H1 (cell line): ENCODE data around the gene VSTM2L. TPM values are rescaled to one million over a fixed set of nuclear protein-coding genes. Genes with fewer than 3 reads are reported as not detected.

Source experiments
- CTCF ChIA-PET: fragments of 300-600 bp; sonication (Branson Sonifier 250); formaldehyde crosslinking; loops from one replicate; lab custom pipeline; 2021; ENCODE audit not compliant: partially characterized antibody; lab: Charles Lee
- POLR2A ChIA-PET: fragments of 300-600 bp; sonication (Branson Sonifier 250); formaldehyde crosslinking; loops from one replicate; lab custom pipeline; 2021; ENCODE audit warnings: inconsistent platforms; ENCODE audit not compliant: partially characterized antibody; lab: Charles Lee
- DNase-seq, 2 experiments: peaks; one replicate each; pipeline versions ENCODE4 v3.0.0 to v3.0.0-alpha.2; 2010 to 2022; ENCODE audit warnings: low spot score in 2 of 2, low read depth in 1 of 2, mixed read lengths in 1 of 2
- FAIRE-seq: peaks from 2 replicates; lab custom pipeline; 2011; peaks lifted over from hg19 to GRCh38; lab: Jason Lieb, UNC
- H2AFZ ChIP-seq: 2 replicates; pipeline ENCODE4 v1.8.1; 2012; ENCODE audit warnings: low read length, inconsistent platforms
- H2AK5ac ChIP-seq: 2 replicates; pipeline ENCODE4 v1.6.1; 2013; ENCODE audit warnings: low read depth, low read length
- H2BK120ac ChIP-seq: replicated peaks from 2 replicates; pipeline ENCODE3; 2013; ENCODE audit warnings: low read depth, low read length, inconsistent platforms
- H2BK12ac ChIP-seq: 2 replicates; pipeline ENCODE4 v1.6.1; 2013; ENCODE audit warnings: low read depth, low read length
- H2BK15ac ChIP-seq: 2 replicates; pipeline ENCODE4 v1.6.1; 2013; ENCODE audit warnings: low read length
- H2BK20ac ChIP-seq: 2 replicates; pipeline ENCODE4 v1.6.1; 2013; ENCODE audit warnings: low read length
- H2BK5ac ChIP-seq: 2 replicates; pipeline ENCODE4 v1.6.1; 2013; ENCODE audit warnings: low read depth, low read length
- H3K14ac ChIP-seq: 2 replicates; pipeline ENCODE4 v1.6.1; 2013; ENCODE audit warnings: inconsistent platforms; ENCODE audit not compliant: insufficient read length
- H3K18ac ChIP-seq: 2 replicates; pipeline ENCODE4 v1.6.1; 2013; ENCODE audit warnings: low read length; ENCODE audit errors: extremely low read depth
- H3K23ac ChIP-seq: 2 replicates; pipeline ENCODE4 v1.6.1; 2013; ENCODE audit warnings: inconsistent platforms; ENCODE audit not compliant: insufficient read length
- H3K23me2 ChIP-seq: 2 replicates; pipeline ENCODE4 v1.6.1; 2013; ENCODE audit warnings: low read depth, low read length
- H3K27ac ChIP-seq: 2 replicates; pipeline ENCODE4 v1.6.1; 2011; ENCODE audit warnings: low read depth, low read length, inconsistent platforms
- H3K27me3 ChIP-seq, 4 experiments: replicated peaks in 1 of 4; 1 replicate in 1 of 4; 2 replicates in 3 of 4; pipeline versions ENCODE4 v1.6.1 to v1.8.1; 2011 to 2013; ENCODE audit warnings: low read length in 3 of 4, mild to moderate bottlenecking in 3 of 4, inconsistent platforms in 2 of 4, mixed read lengths in 2 of 4, moderate library complexity in 1 of 4; ENCODE audit not compliant: control insufficient read depth in 3 of 4, insufficient read depth in 3 of 4; ENCODE audit errors: extremely low read depth in 1 of 4
- H3K36me3 ChIP-seq, 4 experiments: 2 replicates each; pipeline versions ENCODE4 v1.6.1 to v1.8.1; 2011 to 2013; ENCODE audit warnings: mild to moderate bottlenecking in 4 of 4, low read length in 3 of 4, moderate library complexity in 2 of 4, control low read depth in 1 of 4, inconsistent platforms in 1 of 4; ENCODE audit not compliant: insufficient read depth in 4 of 4, control insufficient read depth in 2 of 4
- H3K4ac ChIP-seq: replicated peaks from 2 replicates; pipeline ENCODE3; 2013; ENCODE audit warnings: low read length, low read depth, mixed read lengths, inconsistent platforms; ENCODE audit not compliant: insufficient read length
- H3K4me1 ChIP-seq, 4 experiments: replicated peaks in 1 of 4; 1 replicate in 1 of 4; 2 replicates in 3 of 4; pipeline versions ENCODE4 v1.6.1 to v1.8.1; 2011 to 2013; ENCODE audit warnings: low read length in 3 of 4, inconsistent platforms in 2 of 4, mixed read lengths in 1 of 4; ENCODE audit not compliant: insufficient read depth in 4 of 4, control insufficient read depth in 3 of 4
- H3K4me2 ChIP-seq, 2 experiments: 2 replicates each; pipeline versions ENCODE4 v1.6.1 to v1.8.1; 2011 to 2013; ENCODE audit warnings: low read depth in 2 of 2, low read length in 2 of 2, control low read depth in 1 of 2, inconsistent platforms in 1 of 2, mild to moderate bottlenecking in 1 of 2; ENCODE audit not compliant: insufficient read depth in 1 of 2
- H3K4me3 ChIP-seq, 4 experiments: fragments of 200-600, 300-600 bp in 1 of 4; sonication (generic), shearing (Covaris generic), sonication (Bioruptor Twin) in 1 of 4; 2 replicates each; pipeline versions ENCODE4 v1.5.1 to v1.8.1; 2011 to 2016; ENCODE audit warnings: low read length in 4 of 4, low read depth in 3 of 4, control low read depth in 2 of 4, inconsistent platforms in 2 of 4, mild to moderate bottlenecking in 2 of 4, mixed read lengths in 1 of 4, moderate library complexity in 1 of 4; ENCODE audit not compliant: insufficient read depth in 2 of 4; ENCODE audit errors: extremely low read depth in 1 of 4
- H3K56ac ChIP-seq: replicated peaks from 2 replicates; pipeline ENCODE3; 2013; ENCODE audit warnings: low read depth, mild to moderate bottlenecking, mixed read lengths, low read length, inconsistent platforms; ENCODE audit not compliant: insufficient read length
- H3K79me1 ChIP-seq: 2 replicates; pipeline ENCODE4 v1.6.1; 2013; ENCODE audit warnings: low read depth, low read length, control low read depth
- H3K79me2 ChIP-seq, 2 experiments: 2 replicates each; pipeline versions ENCODE4 v1.6.1 to v1.8.1; 2012 to 2013; ENCODE audit warnings: low read length in 2 of 2, mild to moderate bottlenecking in 2 of 2, inconsistent platforms in 1 of 2; ENCODE audit not compliant: insufficient read depth in 2 of 2, control insufficient read depth in 1 of 2
- H3K9ac ChIP-seq, 4 experiments: replicated peaks in 1 of 4; 1 replicate in 1 of 4; 2 replicates in 3 of 4; pipeline versions ENCODE4 v1.6.1 to v1.8.1; 2011 to 2013; ENCODE audit warnings: low read depth in 3 of 4, low read length in 3 of 4, control low read depth in 2 of 4, mild to moderate bottlenecking in 2 of 4, moderate library complexity in 2 of 4, inconsistent platforms in 1 of 4; ENCODE audit errors: extremely low read depth in 1 of 4
- H3K9me3 ChIP-seq, 2 experiments: 2 replicates each; pipeline versions ENCODE4 v1.6.1 to v1.8.1; 2012 to 2013; ENCODE audit warnings: mild to moderate bottlenecking in 2 of 2, moderate library complexity in 2 of 2, control low read depth in 1 of 2, inconsistent platforms in 1 of 2, low read depth in 1 of 2, low read length in 1 of 2, mixed read lengths in 1 of 2; ENCODE audit not compliant: insufficient read depth in 2 of 2
- H4K20me1 ChIP-seq, 2 experiments: replicated peaks in 1 of 2; 2 replicates each; pipeline versions ENCODE3 to v1.8.1; 2011 to 2013; ENCODE audit warnings: inconsistent platforms in 2 of 2, low read length in 2 of 2, mild to moderate bottlenecking in 1 of 2; ENCODE audit not compliant: insufficient read depth in 2 of 2, control insufficient read depth in 1 of 2
- H4K5ac ChIP-seq: 2 replicates; pipeline ENCODE4 v1.6.1; 2013; ENCODE audit warnings: low read length, low read depth, mixed read lengths, inconsistent platforms; ENCODE audit not compliant: insufficient read length
- H4K8ac ChIP-seq: 2 replicates; pipeline ENCODE4 v1.8.0; 2013; ENCODE audit warnings: mild to moderate bottlenecking, moderate library complexity, low read length, inconsistent platforms; ENCODE audit not compliant: insufficient read depth; ENCODE audit errors: extremely low read depth
- H4K91ac ChIP-seq: replicated peaks from 2 replicates; pipeline ENCODE3; 2013; ENCODE audit warnings: low read length, mixed read lengths, inconsistent platforms; ENCODE audit not compliant: insufficient read length
- CREB1 ChIP-seq: IDR thresholded peaks from 2 replicates; pipeline ENCODE4 v1.6.1; 2012; ENCODE audit warnings: inconsistent platforms
- HDAC6 ChIP-seq: IDR thresholded peaks from one replicate; pipeline ENCODE4 v1.7.1; 2012; ENCODE audit warnings: low read depth, mild to moderate bottlenecking, inconsistent platforms, low read length, moderate library complexity
- WGBS, 2 experiments: shearing (Covaris generic) in 1 of 2; methylation state at CpG; one replicate each; pipeline versions ENCODE4 v1.1.6 to v1.1.7; 2013 to 2015; ENCODE audit warnings: low lambda C conversion rate in 2 of 2, mixed read lengths in 2 of 2, inconsistent platforms in 1 of 2, low coverage in 1 of 2, missing lambda C conversion rate in 1 of 2; ENCODE audit not compliant: insufficient replicate concordance in 2 of 2, insufficient coverage in 1 of 2, insufficient read length in 1 of 2; ENCODE audit errors: extremely low coverage in 1 of 2, missing lambda C conversion rate in 1 of 2; 5-methylcytosine and 5-hydroxymethylcytosine counted together
- polyA plus RNA-seq, 7 experiments: library from polyadenylated mRNA; depleted of rRNA in 3 of 7; stranded (reverse) in 5 of 7; unstranded in 2 of 7; fragments of >200 nt in 5 of 7; fragments of 200-250 nt in 2 of 7; gene quantifications; 1 replicate in 5 of 7; 2 replicates in 1 of 7; 4 replicates in 1 of 7; pipeline versions ENCODE4 v1.2.1 to v1.2.3, GENCODE V29; 2011 to 2013; ENCODE audit warnings: missing spikeins in 2 of 7, mixed read lengths in 2 of 7
- total RNA-seq: library from RNA; stranded (reverse); fragmentation: NEBNext Ultra II Directional; extraction: Animal tissue kit (Norgen Biotek cat#: 25700); gene quantifications from 2 replicates; pipeline ENCODE4 v1.2.1, GENCODE V29; 2021

Gene VSTM2L
- total and polyA plus RNA-seq, 2 of the 8 experiments (the other 6 are each of a cell fraction or from before 2014, with no cell fraction given): 1.3 to 3.2 TPM

GRCh38 chr20:37936041-37936440 is 33.1 kb downstream of the VSTM2L start:
- no peak overlapping the region for H2BK15ac ChIP-seq
- no peak overlapping the region for H3K4ac ChIP-seq
- H3K36me3 ChIP-seq: no peaks in the 10 kb centered on the region
- ChIA-PET POLR2A (interaction anchor here (0.8 kb wide), 1 partner anchor 97 kb away, joined by 3 read pairs; the partner anchor contains the start of genes RPRD1B and TTI1), CTCF (interaction anchor here (0.7 to 2.1 kb wide), 7 partner anchors 10 to 276 kb away, joined by 3 to 4 read pairs (median 3); no protein-coding TSS in a partner anchor)
- H2BK5ac ChIP-seq: no peak overlapping the region
- no peak for FAIRE-seq
- H4K91ac ChIP-seq: no peak overlapping the region
- H3K4me3 ChIP-seq: no peak overlapping the region
- H3K27me3 ChIP-seq: no peaks in the 10 kb centered on the region
- TF ChIP-seq CREB1 (no peak), HDAC6 (no peak)
- H3K27ac ChIP-seq: no peak overlapping the region
- H2AK5ac ChIP-seq: no peak overlapping the region
- DNase-seq: no peak
- H3K14ac ChIP-seq: no peak overlapping the region
- H3K79me2 ChIP-seq: no peaks in the 10 kb centered on the region
- H3K9ac ChIP-seq: no peak overlapping the region
- no peak overlapping the region for H2BK12ac ChIP-seq
- no peak overlapping the region for H3K56ac ChIP-seq
- H2BK120ac ChIP-seq: no peak overlapping the region
- H2BK20ac ChIP-seq: no peak overlapping the region
- no peaks in the 10 kb centered on the region for H3K79me1 ChIP-seq
- WGBS, 2 experiments: 94% methylated on average over 10 of the region's 10 CpGs; no CpG with 5 or more reads in 1 of the 2 experiments
- H4K20me1 ChIP-seq: no peaks in the 10 kb centered on the region
- H3K9me3 ChIP-seq: no peaks in the 10 kb centered on the region
- H3K23me2 ChIP-seq: no peaks in the 10 kb centered on the region
- no peak overlapping the region for H2AFZ ChIP-seq
- H4K8ac ChIP-seq: no peak overlapping the region
- no peak overlapping the region for H3K23ac ChIP-seq
- H3K18ac ChIP-seq: no peak overlapping the region
- H3K4me2 ChIP-seq: no peak overlapping the region
- H4K5ac ChIP-seq: no peak overlapping the region
- H3K4me1 ChIP-seq: peaks cover 0 to 17% (median 5%) of the 10 kb centered on the region in 4 experiments; a peak in 6 of 7 replicates
